CD4-positive, alpha-beta memory T cell (primary cell): Measurements from ENCODE around the gene COPS4. TPM values are rescaled to one million over a fixed set of nuclear protein-coding genes. Genes with fewer than 3 reads are reported as not detected.
A peak's percentile ranks its signal among the peaks of the same experiment; 100 is the strongest.
"Not testable (repeated sequence)": the region's sequence is repeated elsewhere in the genome, so short reads cannot be mapped to it uniquely, and the experiment has no call there.

Source experiments
- CTCF ChIA-PET: fragments of 350-600 bp; sonication (Branson Sonifier 250); formaldehyde crosslinking; loops from one replicate; lab custom pipeline; 2021; ENCODE audit warnings: inconsistent platforms; ENCODE audit not compliant: partially characterized antibody; lab: Charles Lee
- POLR2A ChIA-PET: fragments of 350-600 bp; sonication (Branson Sonifier 250); formaldehyde crosslinking; loops from one replicate; lab custom pipeline; 2021; ENCODE audit not compliant: partially characterized antibody; lab: Charles Lee
- DNase-seq, 5 donors: peaks; one replicate each; pipeline versions ENCODE4 v3.0.0 to v3.0.0-alpha.2; 2020 to 2022; ENCODE audit warnings: mixed read lengths in 1 of 5
- H3K27ac ChIP-seq: one replicate; pipeline ENCODE4 v1.7.0; 2013; ENCODE audit warnings: low read depth, low read length
- H3K27me3 ChIP-seq: 2 replicates; pipeline ENCODE4 v1.7.0; 2013; ENCODE audit warnings: mild to moderate bottlenecking, low read length, moderate library complexity; ENCODE audit not compliant: insufficient read depth
- H3K36me3 ChIP-seq: 2 replicates; pipeline ENCODE4 v1.7.0; 2013; ENCODE audit warnings: mild to moderate bottlenecking, low read length, moderate library complexity; ENCODE audit not compliant: insufficient read depth
- H3K4me1 ChIP-seq: 2 replicates; pipeline ENCODE4 v1.7.0; 2013; ENCODE audit warnings: mild to moderate bottlenecking, low read length, moderate library complexity; ENCODE audit not compliant: insufficient read depth
- H3K4me3 ChIP-seq, 2 donors: one replicate each; pipeline ENCODE4 v1.7.0; 2013; ENCODE audit warnings: low read length in 2 of 2, mild to moderate bottlenecking in 1 of 2
- H3K9me3 ChIP-seq, 2 donors: one replicate each; pipeline ENCODE4 v1.7.0; 2013; ENCODE audit warnings: low read length in 2 of 2, control low read depth in 1 of 2; ENCODE audit not compliant: control insufficient read depth in 1 of 2
- H3K27ac Mint-ChIP-seq, 7 donors: one replicate each; pipeline ENCODE4 v1.8.0; 2020 to 2021; ENCODE audit warnings: mixed read lengths in 7 of 7, mild to moderate bottlenecking in 6 of 7, inconsistent platforms in 3 of 7, moderate library complexity in 3 of 7
- H3K27me3 Mint-ChIP-seq, 2 donors: one replicate each; pipeline ENCODE4 v1.8.0; 2020 to 2021; ENCODE audit warnings: mixed read lengths in 2 of 2
- H3K36me3 Mint-ChIP-seq, 2 donors: one replicate each; pipeline ENCODE4 v1.8.0; 2020 to 2021; ENCODE audit warnings: mixed read lengths in 2 of 2, inconsistent platforms in 1 of 2, mild to moderate bottlenecking in 1 of 2
- H3K4me1 Mint-ChIP-seq, 4 donors: one replicate each; pipeline ENCODE4 v1.8.0; 2020 to 2021; ENCODE audit warnings: mixed read lengths in 4 of 4, mild to moderate bottlenecking in 1 of 4
- H3K4me3 Mint-ChIP-seq, 8 donors: one replicate each; pipeline ENCODE4 v1.8.0; 2020 to 2021; ENCODE audit warnings: mixed read lengths in 8 of 8, mild to moderate bottlenecking in 7 of 8, moderate library complexity in 6 of 8, inconsistent platforms in 3 of 8
- H3K9me3 Mint-ChIP-seq, 8 donors: one replicate each; pipeline ENCODE4 v1.8.0; 2020 to 2021; ENCODE audit warnings: mixed read lengths in 8 of 8, mild to moderate bottlenecking in 5 of 8, inconsistent platforms in 3 of 8, moderate library complexity in 1 of 8
- intact Hi-C: fragments of 100-400 bp; cut with micrococcal nuclease; formaldehyde crosslinking; loops from one replicate; pipeline ENCODE4 v1.15.1; 2023
- polyA plus RNA-seq, 2 donors: library from polyadenylated mRNA; unstranded; fragments of 300-500 nt; fragmentation: Illumina TruSeq; gene quantifications; one replicate each; pipeline ENCODE4 v1.2.3, GENCODE V29; 2021
- total RNA-seq, 2 experiments: library from RNA; stranded (reverse); gene quantifications; one replicate each; pipeline ENCODE4 v1.2.3, GENCODE V29; 2021

The COPS4 gene
- total and polyA plus RNA-seq, 4 experiments from 2014 or later: 24.6 to 91.2 (median 47.9) TPM

GRCh38 chr4:83067058-83067639 lies 32.2 kb downstream of the COPS4 start:
- Histone ChIP-seq H3K27ac (no peak overlapping the region), H3K4me3 (no peak overlapping the region), H3K9me3 (no peaks in the 10 kb centered on the region), H3K36me3 (peaks cover 43% of the 10 kb centered on the region), H3K27me3 (no peaks in the 10 kb centered on the region), H3K4me1 (no peaks in the 10 kb centered on the region)
- Mint-ChIP-seq H3K36me3 (peaks cover 37 to 61% of the 10 kb centered on the region in 2 donors), H3K4me3 (no peak overlapping the region), H3K9me3 (no peaks in the 10 kb centered on the region), H3K27ac (no peak overlapping the region), H3K27me3 (no peaks in the 10 kb centered on the region), H3K4me1 (peaks cover 0 to 2% (median 0%) of the 10 kb centered on the region in 4 donors)
- DNase-seq: no peak
- ChIA-PET CTCF (interaction anchor here (0.7 to 1.9 kb wide), 6 partner anchors 16 to 194 kb away, joined by 3 to 10 read pairs (median 3); no protein-coding TSS in a partner anchor), POLR2A (no interaction called here)
- intact Hi-C loops: no loop called here

DNA sequence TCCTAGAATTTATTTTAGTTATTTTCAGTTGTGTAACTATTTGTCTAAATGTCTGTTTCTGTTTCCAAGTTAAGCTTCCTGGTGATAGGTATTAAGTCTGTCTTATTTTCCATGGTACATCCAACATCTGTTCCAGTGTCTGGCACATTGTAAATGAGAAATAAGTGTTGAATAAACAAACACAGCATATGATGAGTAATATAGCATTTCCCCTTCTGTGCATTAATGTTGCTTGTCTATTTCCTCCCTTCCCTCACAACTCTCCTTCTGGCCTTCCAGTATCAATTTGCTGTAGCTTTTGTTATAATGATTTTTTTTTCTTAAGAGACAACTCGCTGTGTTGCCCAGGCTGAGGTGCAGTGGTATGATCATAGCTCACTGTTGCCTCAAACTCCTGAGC lies 36.1 kb downstream of the COPS4 start:
- peaks cover 37% of the 10 kb centered on the region for H3K36me3 ChIP-seq
- no peaks in the 10 kb centered on the region for H3K4me1 ChIP-seq
- H3K27ac Mint-ChIP-seq: peak overlapping the region in 6 of 7 donors; percentile 3 to 61 (median 21)
- H3K27me3 ChIP-seq: no peaks in the 10 kb centered on the region
- no peak overlapping the region for H3K4me3 ChIP-seq
- CTCF ChIA-PET: interaction anchor here (0.6 to 10.0 kb wide), 10 partner anchors 12 to 344 kb away, joined by 3 to 123 read pairs (median 6); partner anchors contain the start of gene COQ2
- DNase-seq: no peak
- H3K9me3 ChIP-seq: no peaks in the 10 kb centered on the region
- no peaks in the 10 kb centered on the region for H3K9me3 Mint-ChIP-seq
- H3K4me3 Mint-ChIP-seq: no peak overlapping the region
- POLR2A ChIA-PET: interaction anchor here (1.0 to 1.6 kb wide), 4 partner anchors 11 to 212 kb away, joined by 3 to 7 read pairs (median 4); no protein-coding TSS in a partner anchor
- H3K27ac ChIP-seq: no peak overlapping the region
- intact Hi-C loops: loop anchor here (10.0 kb wide), 1 partner anchor 606 kb away; no protein-coding TSS in a partner anchor
- H3K4me1 Mint-ChIP-seq: peaks cover 2 to 6% (median 4%) of the 10 kb centered on the region in 4 donors
- peaks cover 33 to 58% of the 10 kb centered on the region in 2 donors for H3K36me3 Mint-ChIP-seq
- H3K27me3 Mint-ChIP-seq: no peaks in the 10 kb centered on the region

DNA sequence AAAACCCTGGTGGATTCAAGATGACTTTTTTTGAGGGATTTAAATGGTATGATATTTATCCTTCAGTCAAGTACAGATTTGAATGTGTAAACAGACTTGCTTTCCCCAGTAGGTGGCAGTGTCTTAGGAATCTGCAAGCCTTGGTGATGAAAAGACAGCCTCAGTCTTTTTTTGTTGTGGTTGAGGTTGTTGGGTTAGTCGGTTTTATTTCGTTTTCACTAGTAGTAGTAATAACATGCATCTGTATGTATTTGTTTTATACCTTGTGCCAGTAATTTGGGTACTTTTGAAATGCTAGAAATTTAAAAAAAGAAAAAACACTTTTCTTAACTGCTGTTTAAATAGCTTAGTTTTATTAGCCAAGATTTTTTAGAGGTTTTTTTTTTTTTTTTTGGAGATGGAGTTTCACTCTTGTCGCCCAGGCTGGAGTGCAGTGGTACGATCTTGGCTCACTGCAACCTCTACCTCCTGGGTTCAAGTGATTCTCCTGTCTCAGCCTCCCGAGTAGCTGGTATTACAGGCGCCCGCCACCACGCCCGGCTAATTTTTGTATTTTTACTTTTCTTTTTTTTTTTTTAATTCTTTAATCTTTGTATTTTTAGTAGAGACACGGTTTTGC lies 39.2 kb downstream of the COPS4 start:
- H3K4me3 Mint-ChIP-seq: peak overlapping the region; percentile 59 to 83 (median 74)
- DNase-seq: peak; percentile 84 to 89 (median 85)
- peaks cover 25% of the 10 kb centered on the region for H3K36me3 ChIP-seq
- H3K27me3 Mint-ChIP-seq: no peaks in the 10 kb centered on the region
- H3K4me1 Mint-ChIP-seq: peaks cover 4 to 14% (median 5%) of the 10 kb centered on the region in 4 donors
- H3K4me1 ChIP-seq: no peaks in the 10 kb centered on the region
- intact Hi-C loops: loop anchor here (1.0 to 10.0 kb wide), 6 partner anchors 10 to 609 kb away; no protein-coding TSS in a partner anchor
- H3K36me3 Mint-ChIP-seq: peaks cover 31 to 45% of the 10 kb centered on the region in 2 donors
- H3K27me3 ChIP-seq: no peaks in the 10 kb centered on the region
- no peaks in the 10 kb centered on the region for H3K9me3 ChIP-seq
- H3K27ac Mint-ChIP-seq: peak overlapping the region; percentile 43 to 85 (median 63)
- H3K9me3 Mint-ChIP-seq: no peaks in the 10 kb centered on the region
- POLR2A ChIA-PET: interaction anchor here (0.6 to 2.1 kb wide), 12 partner anchors 9 to 381 kb away, joined by 3 to 17 read pairs (median 4); partner anchors contain the start of genes COQ2, HELQ and MRPS18C
- no peak overlapping the region for H3K27ac ChIP-seq
- H3K4me3 ChIP-seq: no peak overlapping the region
- CTCF ChIA-PET: interaction anchor here (0.6 to 10.0 kb wide), 31 partner anchors 9 to 372 kb away, joined by 3 to 123 read pairs (median 5); partner anchors contain the start of genes COPS4, COQ2 and PLAC8

DNA sequence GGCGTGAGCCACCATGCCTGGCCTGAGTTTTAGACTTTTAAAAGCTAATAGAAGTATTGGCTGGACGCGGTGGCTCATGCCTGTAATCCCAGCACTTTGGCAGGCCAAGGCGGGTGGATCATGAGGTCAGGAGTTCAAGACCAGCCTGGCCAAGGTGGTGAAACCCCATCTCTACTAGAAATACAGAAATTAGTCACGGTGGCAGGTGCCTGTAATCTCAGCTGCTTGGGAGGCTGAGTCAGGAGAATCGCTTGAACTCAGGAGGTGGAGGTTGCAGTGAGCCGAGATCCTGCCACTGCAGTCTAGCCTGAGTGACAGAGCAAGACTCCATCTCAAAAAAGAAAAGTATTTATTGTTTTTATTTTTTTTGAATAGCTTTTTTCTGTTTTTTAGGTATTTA lies 39.8 kb downstream of the COPS4 start:
- H3K4me1 Mint-ChIP-seq: peaks cover 4 to 14% (median 5%) of the 10 kb centered on the region in 4 donors
- ChIA-PET POLR2A (interaction anchor here (0.6 to 2.1 kb wide), 13 partner anchors 9 to 381 kb away, joined by 3 to 17 read pairs (median 5); partner anchors contain the start of genes COQ2, HELQ and MRPS18C), CTCF (interaction anchor here (0.6 to 10.0 kb wide), 32 partner anchors 9 to 317 kb away, joined by 3 to 123 read pairs (median 5); partner anchors contain the start of genes COPS4, COQ2 and PLAC8)
- not testable (repeated sequence) for H3K9me3 ChIP-seq, H3K27ac Mint-ChIP-seq, H3K4me1 ChIP-seq, DNase-seq, H3K27me3 ChIP-seq, H3K27ac ChIP-seq, H3K4me3 ChIP-seq, H3K27me3 Mint-ChIP-seq, H3K9me3 Mint-ChIP-seq
- peaks cover 30 to 41% of the 10 kb centered on the region in 2 donors for H3K36me3 Mint-ChIP-seq
- peak overlapping the region in 1 of 8 donors; percentile 31 for H3K4me3 Mint-ChIP-seq
- H3K36me3 ChIP-seq: peaks cover 23% of the 10 kb centered on the region
- intact Hi-C loops: loop anchor here (1.0 to 10.0 kb wide), 6 partner anchors 10 to 610 kb away; no protein-coding TSS in a partner anchor

GRCh38 chr4:83075311-83076095 lies 40.5 kb downstream of the COPS4 start:
- Mint-ChIP-seq H3K9me3 (no peaks in the 10 kb centered on the region), H3K4me3 (no peak overlapping the region), H3K36me3 (peaks cover 23 to 34% of the 10 kb centered on the region in 2 donors), H3K4me1 (peaks cover 4 to 14% (median 6%) of the 10 kb centered on the region in 4 donors), H3K27me3 (no peaks in the 10 kb centered on the region), H3K27ac (peak overlapping the region in 1 of 7 donors; percentile 16)
- Histone ChIP-seq H3K4me3 (no peak overlapping the region), H3K36me3 (peaks cover 16% of the 10 kb centered on the region), H3K27ac (no peak overlapping the region), H3K9me3 (no peaks in the 10 kb centered on the region), H3K4me1 (no peaks in the 10 kb centered on the region), H3K27me3 (no peaks in the 10 kb centered on the region)
- ChIA-PET POLR2A (interaction anchor here (0.8 to 2.1 kb wide), 12 partner anchors 8 to 380 kb away, joined by 3 to 17 read pairs (median 5); partner anchors contain the start of genes HELQ and MRPS18C), CTCF (interaction anchor here (0.7 to 10.0 kb wide), 21 partner anchors 8 to 316 kb away, joined by 3 to 123 read pairs (median 8); partner anchors contain the start of genes COPS4, COQ2 and PLAC8)
- DNase-seq: no peak
- intact Hi-C loops: loop anchor here (10.0 kb wide), 1 partner anchor 611 kb away; no protein-coding TSS in a partner anchor

- ChIA-PET POLR2A (interaction anchor here (1.7 to 6.1 kb wide), 2 partner anchors 31 to 204 kb away, joined by 5 to 88 read pairs; partner anchors contain the start of genes COQ2 and PLAC8), CTCF (interaction anchor here (0.9 to 5.0 kb wide), 2 partner anchors 30 to 202 kb away, joined by 5 to 76 read pairs; no protein-coding TSS in a partner anchor)
- Mint-ChIP-seq H3K36me3 (peaks cover 21 to 25% of the 10 kb centered on the region in 2 donors), H3K9me3 (peaks cover 0 to 9% (median under 1%) of the 10 kb centered on the region in 8 donors), H3K4me3 (no peak overlapping the region), H3K27ac (peak overlapping the region in 3 of 7 donors; percentile 14 to 59 (median 37)), H3K4me1 (peaks cover 18 to 34% (median 25%) of the 10 kb centered on the region in 4 donors), H3K27me3 (no peaks in the 10 kb centered on the region)
- H3K9me3 ChIP-seq: no peaks in the 10 kb centered on the region
- no peak overlapping the region for H3K27ac ChIP-seq
- peaks cover 5% of the 10 kb centered on the region for H3K36me3 ChIP-seq
- intact Hi-C loops: no loop called here
- no peak overlapping the region for H3K4me3 ChIP-seq
- peaks cover 30% of the 10 kb centered on the region for H3K4me1 ChIP-seq
- no peak for DNase-seq
- H3K27me3 ChIP-seq: no peaks in the 10 kb centered on the region
Measured at GRCh38 chr4:83080561-83080960, 45.6 kb downstream of the COPS4 start.
